Vagina (tissue), 2 donors: ENCODE data around the gene NID1.

ENCODE experiments used
- POLR2A ChIP-seq, 2 donors: fragments of 450-650 bp; IDR thresholded peaks; one replicate each; pipeline ENCODE4 v1.6.1; 2017; ENCODE audit warnings: antibody characterized with exemption in 2 of 2, mild to moderate bottlenecking in 2 of 2, moderate library complexity in 2 of 2
- POLR2AphosphoS5 ChIP-seq, 2 donors: sonication (generic); formaldehyde crosslinking; IDR thresholded peaks; one replicate each; pipeline ENCODE4 v1.9.0; 2017; ENCODE audit warnings: antibody characterized with exemption in 2 of 2, mild to moderate bottlenecking in 2 of 2, low read depth in 1 of 2; ENCODE audit not compliant: insufficient read depth in 1 of 2
- TF ChIP-seq, protein P1 (sequence below), 3 experiments: fragments of 450-650 bp in 2 of 3; fragments of 200-600 bp in 1 of 3; sonication (generic) in 1 of 3; IDR thresholded peaks; one replicate each; pipeline ENCODE4 v1.5.1; 2017 to 2019; ENCODE audit warnings: antibody characterized with exemption in 3 of 3, mild to moderate bottlenecking in 2 of 3, moderate library complexity in 2 of 3

- TF ChIP-seq POLR2AphosphoS5 (IDR thresholded peaks at IDR 0.05; ENCODE audit: insufficient read depth in 1 of 2, low read depth in 1 of 2), result no peak
- TF ChIP-seq, protein P1, sequence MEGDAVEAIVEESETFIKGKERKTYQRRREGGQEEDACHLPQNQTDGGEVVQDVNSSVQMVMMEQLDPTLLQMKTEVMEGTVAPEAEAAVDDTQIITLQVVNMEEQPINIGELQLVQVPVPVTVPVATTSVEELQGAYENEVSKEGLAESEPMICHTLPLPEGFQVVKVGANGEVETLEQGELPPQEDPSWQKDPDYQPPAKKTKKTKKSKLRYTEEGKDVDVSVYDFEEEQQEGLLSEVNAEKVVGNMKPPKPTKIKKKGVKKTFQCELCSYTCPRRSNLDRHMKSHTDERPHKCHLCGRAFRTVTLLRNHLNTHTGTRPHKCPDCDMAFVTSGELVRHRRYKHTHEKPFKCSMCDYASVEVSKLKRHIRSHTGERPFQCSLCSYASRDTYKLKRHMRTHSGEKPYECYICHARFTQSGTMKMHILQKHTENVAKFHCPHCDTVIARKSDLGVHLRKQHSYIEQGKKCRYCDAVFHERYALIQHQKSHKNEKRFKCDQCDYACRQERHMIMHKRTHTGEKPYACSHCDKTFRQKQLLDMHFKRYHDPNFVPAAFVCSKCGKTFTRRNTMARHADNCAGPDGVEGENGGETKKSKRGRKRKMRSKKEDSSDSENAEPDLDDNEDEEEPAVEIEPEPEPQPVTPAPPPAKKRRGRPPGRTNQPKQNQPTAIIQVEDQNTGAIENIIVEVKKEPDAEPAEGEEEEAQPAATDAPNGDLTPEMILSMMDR (IDR thresholded peaks at IDR 0.05), result no peak
- no peak for TF ChIP-seq POLR2A (IDR thresholded peaks at IDR 0.05)
These were observed 45.2 kb upstream of the NID1 start for GRCh38 chr1:236110137-236110536.
